ENCODE data around the gene CD83.

GRCh38 chr6:14117158-14118090 lies at the start of gene CD83:
- TF ChIP-seq POLR2A (IDR thresholded peaks at IDR 0.05), result no peak
- TF ChIP-seq, protein P1, sequence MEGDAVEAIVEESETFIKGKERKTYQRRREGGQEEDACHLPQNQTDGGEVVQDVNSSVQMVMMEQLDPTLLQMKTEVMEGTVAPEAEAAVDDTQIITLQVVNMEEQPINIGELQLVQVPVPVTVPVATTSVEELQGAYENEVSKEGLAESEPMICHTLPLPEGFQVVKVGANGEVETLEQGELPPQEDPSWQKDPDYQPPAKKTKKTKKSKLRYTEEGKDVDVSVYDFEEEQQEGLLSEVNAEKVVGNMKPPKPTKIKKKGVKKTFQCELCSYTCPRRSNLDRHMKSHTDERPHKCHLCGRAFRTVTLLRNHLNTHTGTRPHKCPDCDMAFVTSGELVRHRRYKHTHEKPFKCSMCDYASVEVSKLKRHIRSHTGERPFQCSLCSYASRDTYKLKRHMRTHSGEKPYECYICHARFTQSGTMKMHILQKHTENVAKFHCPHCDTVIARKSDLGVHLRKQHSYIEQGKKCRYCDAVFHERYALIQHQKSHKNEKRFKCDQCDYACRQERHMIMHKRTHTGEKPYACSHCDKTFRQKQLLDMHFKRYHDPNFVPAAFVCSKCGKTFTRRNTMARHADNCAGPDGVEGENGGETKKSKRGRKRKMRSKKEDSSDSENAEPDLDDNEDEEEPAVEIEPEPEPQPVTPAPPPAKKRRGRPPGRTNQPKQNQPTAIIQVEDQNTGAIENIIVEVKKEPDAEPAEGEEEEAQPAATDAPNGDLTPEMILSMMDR (IDR thresholded peaks at IDR 0.05), result no peak
- no peak for TF ChIP-seq EP300 (IDR thresholded peaks at IDR 0.05)
